ENCODE measurements around the gene COL25A1.

DNA sequence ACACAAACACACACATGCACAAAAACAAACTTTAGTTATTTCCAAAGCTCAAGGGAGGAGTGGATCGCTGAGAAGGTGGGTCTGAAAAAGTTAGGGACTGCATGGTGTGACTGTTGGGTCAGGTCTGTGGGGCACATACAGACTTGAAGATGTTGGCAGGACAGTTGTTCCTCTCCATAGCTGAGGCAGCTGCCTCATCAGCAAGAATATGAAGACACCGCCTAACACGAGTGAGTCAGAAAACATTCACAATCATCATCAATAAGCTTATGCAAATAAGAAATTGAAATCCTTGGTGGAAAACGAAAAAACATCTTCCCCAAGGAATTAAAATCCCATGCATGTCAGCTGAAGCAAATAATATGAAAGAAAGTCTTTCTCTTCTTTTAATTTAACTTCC is 148.0 kb downstream of the COL25A1 start:
- TF ChIP-seq EZH2 (IDR thresholded peaks at IDR 0.05; ENCODE audit: borderline replicate concordance, low read depth, low read length, severe bottlenecking), result no peak
- TF ChIP-seq, protein P1, sequence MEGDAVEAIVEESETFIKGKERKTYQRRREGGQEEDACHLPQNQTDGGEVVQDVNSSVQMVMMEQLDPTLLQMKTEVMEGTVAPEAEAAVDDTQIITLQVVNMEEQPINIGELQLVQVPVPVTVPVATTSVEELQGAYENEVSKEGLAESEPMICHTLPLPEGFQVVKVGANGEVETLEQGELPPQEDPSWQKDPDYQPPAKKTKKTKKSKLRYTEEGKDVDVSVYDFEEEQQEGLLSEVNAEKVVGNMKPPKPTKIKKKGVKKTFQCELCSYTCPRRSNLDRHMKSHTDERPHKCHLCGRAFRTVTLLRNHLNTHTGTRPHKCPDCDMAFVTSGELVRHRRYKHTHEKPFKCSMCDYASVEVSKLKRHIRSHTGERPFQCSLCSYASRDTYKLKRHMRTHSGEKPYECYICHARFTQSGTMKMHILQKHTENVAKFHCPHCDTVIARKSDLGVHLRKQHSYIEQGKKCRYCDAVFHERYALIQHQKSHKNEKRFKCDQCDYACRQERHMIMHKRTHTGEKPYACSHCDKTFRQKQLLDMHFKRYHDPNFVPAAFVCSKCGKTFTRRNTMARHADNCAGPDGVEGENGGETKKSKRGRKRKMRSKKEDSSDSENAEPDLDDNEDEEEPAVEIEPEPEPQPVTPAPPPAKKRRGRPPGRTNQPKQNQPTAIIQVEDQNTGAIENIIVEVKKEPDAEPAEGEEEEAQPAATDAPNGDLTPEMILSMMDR (IDR thresholded peaks at IDR 0.05; ENCODE audit: extremely low read depth in 1 of 2, insufficient read depth in 1 of 2, low read depth in 1 of 2, low read length in 2 of 2), result no peak
- TF ChIP-seq POLR2A (IDR thresholded peaks at IDR 0.05; ENCODE audit: low read depth, low read length), result no peak
- no peak for TF ChIP-seq MAX (IDR thresholded peaks at IDR 0.05; ENCODE audit: insufficient read depth, insufficient read length)
- TF ChIP-seq POLR2AphosphoS5 (IDR thresholded peaks at IDR 0.05; ENCODE audit: insufficient read depth, low read depth, low read length), result no peak
- TF ChIP-seq MYC (IDR thresholded peaks at IDR 0.05; ENCODE audit: low read depth, low read length), result no peak
- TF ChIP-seq FOS (IDR thresholded peaks at IDR 0.05; ENCODE audit: borderline replicate concordance, insufficient read depth, low read length), result no peak
- no peak for TF ChIP-seq JUN (IDR thresholded peaks at IDR 0.05; ENCODE audit: borderline replicate concordance, insufficient read depth, insufficient read length, low read depth)
